GM19193 (cell line): Measurements from ENCODE around the gene CACNA1C.

Experiments used
- POLR2A ChIP-seq: IDR thresholded peaks from 4 replicates; pipeline ENCODE4 v1.6.1; 2011; ENCODE audit not compliant: insufficient read depth, insufficient read length; ENCODE audit errors: extremely low read depth

The CACNA1C gene

DNA sequence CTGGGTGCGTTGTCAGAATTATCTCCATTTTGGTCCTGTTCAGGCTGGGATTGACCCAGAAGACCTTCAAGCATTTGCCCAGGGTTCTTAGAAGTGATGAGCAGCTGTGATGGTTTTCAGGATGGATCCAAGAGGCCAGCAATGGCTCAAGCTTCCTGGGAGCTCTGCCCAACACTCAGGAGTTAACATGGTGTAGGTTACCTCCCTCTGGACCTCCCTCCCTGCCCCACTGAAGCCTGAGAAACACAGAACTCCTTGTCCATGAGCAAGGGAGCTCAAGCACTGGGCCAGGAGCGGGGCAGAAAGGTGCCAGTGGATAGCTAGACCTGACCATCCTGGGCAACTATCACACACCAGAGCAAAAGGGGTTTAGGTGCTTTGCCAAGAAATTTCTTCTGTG, 593.6 kb downstream of the CACNA1C start:
- TF ChIP-seq POLR2A, result no peak

DNA sequence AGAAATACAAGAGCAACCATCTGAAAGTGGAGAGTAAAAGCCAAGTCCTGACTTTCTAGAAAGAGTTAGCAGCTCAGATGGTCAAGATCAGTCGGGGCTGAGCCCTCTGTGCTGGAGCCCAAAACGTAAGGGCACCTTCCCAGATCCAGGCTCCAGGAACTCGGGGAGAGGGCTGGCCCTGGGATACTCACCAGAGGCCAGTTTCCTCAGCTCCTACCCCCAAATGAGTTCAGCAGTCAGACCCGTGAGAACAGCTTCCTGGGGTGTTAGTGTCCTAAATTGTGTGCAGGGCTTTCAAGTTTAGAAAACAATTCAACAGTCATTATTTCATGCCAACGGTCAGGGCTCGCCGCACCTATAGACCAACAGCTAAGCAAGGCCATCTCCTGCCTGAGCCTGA, 594.4 kb downstream of the CACNA1C start:
- no peak for TF ChIP-seq POLR2A

DNA sequence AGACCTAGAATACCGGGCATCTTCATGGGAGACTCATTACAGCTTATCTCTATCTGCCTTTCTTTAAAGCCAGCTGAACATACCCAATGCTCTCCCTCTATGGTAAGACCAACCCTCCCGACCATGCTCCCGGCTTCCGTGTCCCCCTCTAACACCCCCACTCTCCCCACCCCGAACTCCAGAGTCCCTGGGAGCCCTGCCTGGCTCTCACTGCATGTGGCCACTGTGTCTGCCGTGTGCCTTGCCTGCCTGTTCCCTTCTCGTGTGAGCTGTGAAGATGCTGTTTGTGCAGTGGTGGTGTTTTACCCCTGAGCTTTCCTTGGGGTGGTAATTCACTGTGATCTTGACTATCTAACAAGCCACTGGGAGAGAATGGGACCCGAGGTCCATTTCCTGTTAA, 595.6 kb downstream of the CACNA1C start:
- TF ChIP-seq POLR2A, result no peak

DNA sequence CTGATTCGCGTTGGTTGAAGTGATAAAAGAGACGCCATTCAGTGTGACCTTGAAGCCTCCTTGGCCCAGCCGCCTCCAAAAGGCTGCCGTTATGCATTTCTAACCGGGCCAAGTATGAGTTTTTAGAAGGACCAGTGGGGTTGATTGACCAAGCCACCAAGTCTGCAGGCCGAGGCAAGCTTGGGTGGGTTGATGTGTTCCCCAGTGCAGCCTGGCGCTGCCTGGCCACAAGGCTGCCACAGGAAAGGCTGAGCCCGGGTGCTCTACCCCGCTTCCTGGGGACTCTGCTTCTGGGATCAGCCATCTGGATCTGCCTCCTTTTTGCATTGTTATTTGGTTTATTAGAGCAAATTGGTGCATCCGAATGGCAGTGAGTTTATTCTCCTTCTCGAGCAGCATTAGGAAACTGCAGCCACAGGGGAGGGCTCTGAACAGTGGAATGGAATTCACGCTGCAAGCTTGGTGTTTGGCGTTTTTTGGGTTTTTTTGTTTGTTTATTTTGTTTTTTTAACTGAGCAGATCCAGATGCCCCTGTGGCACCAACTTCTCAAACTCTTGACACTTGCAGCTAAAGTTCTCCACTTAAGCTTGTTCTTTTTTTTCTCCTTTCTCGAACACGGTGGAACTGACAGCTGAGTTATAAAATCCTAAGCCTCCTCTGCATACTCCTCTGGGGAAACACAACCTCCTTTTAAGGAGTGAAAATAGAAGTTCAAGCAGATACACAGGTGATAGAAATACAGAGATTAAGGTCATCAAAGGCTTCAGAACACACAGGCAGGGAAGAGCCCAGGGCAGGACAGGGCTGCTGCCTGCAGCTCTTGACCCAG, 596.6 kb downstream of the CACNA1C start:
- TF ChIP-seq POLR2A, result no peak

DNA sequence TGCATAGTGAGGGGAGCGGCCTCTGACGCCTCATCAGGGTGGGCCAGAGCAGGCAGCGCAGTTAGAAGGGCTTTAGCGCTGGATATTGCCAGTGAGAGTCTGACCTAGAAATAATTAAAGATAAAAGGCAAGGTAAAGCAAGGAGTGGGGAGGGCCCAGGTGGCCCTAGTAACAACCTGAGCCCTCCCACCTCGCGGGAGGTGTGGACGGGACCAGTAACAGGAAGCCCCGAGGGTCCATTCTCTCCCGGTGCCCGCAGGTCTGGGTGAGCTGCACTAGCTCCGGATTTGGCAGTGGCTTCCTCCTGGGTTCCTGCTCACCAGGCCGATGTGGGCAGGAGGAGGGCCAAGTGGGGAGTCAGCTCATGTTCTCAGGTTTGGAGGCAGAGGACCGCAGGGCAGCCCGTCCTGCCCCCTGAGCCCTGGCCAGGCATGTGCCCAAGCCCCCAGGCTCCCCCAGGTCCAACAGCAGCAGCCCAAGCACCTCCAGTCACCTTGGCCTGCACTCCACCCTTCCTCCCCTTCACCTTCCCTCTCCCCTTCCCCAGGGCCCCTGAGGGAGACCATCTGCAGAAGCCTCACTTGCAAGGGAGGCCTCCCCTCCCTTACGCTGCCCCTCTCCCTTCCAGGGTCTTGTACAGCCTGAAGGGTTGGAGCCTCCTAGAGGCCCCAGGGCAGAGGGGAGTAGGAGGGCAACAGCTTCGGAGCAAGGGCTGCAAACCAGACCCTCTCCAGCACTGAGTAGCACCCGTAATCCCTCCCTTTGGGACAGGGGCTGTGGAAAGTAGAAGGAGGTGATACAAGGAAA, 597.7 kb downstream of the CACNA1C start:
- no peak for TF ChIP-seq POLR2A

DNA sequence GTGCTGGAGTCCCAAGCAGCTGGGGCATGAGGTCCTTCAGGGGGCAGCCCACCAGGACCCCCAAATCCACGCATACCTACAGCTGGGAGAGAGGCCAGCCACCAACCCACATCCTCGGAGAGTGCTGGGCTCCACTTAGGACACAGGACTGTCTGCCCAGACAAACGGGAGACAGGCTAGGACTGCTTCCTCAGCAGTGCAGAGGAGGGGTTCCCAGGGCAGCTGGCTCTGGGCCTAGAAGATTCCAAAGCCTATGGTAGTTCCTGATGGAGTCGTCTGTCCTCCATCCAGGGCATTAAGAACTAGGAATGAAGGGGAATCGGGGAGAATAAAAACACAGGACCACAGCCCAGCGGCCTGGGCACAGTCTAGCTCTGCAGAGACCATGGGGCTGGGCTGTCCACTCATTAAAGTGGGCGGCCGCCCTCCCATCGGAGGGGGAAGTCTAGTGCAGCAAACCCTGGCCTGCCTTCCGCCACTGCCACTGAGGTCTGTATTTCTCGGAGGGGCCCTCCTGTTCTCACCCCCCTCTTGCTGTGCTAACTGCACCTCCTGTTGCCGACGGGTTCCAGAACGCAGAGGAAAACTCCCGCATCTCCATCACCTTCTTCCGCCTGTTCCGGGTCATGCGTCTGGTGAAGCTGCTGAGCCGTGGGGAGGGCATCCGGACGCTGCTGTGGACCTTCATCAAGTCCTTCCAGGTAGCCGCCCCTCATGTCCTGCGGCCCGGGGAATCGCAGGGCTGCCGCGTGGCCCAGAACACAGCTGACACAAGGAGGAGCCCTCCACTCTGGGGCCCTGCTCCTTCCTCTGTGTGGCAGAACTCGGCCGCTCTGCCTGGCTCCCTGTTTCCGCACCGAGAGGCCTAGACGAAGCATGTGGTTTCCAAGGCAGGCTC, 598.5 kb downstream of the CACNA1C start:
- no peak for TF ChIP-seq POLR2A

DNA sequence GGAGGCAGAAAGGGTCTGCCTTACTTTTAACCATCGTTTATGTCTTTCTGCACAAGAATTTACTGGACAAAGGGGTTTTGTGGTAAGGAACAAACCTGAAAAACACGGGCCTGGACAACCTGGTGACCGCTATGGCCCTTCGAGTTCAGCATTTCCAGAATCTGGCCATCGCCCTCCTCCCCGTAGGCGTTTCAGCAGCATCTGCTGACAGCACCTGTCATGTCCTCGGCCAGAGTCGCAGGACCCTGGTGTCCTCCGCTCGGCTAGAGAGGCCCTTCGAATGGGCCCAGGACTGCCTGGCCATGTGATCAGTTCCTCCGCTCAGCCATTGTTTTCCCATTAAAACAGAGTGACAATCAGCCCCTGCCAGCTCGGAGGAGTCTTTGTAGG, 599.2 kb downstream of the CACNA1C start:
- TF ChIP-seq POLR2A, result no peak

DNA sequence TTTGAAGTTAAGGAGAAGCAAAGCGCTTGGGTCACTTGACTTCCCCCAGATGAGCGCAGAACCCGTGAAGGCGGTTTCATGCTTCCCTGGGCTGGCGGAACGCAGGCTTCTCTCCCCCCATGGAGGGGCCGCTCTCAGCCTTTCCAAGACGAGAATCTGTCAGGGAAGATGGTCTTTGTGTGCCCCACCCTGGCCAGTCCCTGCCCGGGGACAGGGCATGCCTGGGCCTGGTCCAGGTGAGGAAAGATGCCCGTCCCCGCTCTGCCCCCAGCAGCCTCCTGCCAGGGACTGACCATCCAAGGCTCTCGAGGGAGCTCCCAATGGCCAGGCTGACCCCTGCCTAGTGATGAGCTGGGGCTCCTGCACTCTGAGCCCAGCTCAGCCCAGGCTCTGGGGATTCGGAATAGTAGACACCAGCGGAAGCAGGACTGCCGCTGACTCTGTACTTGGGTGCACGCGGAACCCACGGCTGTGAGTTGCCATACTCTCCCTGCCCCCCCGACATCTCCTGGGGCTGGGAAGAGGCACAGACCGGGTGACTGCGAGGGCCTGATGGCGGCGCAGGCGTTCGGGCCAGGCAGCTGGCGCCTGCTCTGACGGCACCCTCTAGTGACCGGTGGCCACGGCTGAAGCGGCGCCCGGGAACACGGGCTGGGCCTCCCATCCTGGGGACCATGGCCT, 599.8 kb downstream of the CACNA1C start:
- no peak for TF ChIP-seq POLR2A

DNA sequence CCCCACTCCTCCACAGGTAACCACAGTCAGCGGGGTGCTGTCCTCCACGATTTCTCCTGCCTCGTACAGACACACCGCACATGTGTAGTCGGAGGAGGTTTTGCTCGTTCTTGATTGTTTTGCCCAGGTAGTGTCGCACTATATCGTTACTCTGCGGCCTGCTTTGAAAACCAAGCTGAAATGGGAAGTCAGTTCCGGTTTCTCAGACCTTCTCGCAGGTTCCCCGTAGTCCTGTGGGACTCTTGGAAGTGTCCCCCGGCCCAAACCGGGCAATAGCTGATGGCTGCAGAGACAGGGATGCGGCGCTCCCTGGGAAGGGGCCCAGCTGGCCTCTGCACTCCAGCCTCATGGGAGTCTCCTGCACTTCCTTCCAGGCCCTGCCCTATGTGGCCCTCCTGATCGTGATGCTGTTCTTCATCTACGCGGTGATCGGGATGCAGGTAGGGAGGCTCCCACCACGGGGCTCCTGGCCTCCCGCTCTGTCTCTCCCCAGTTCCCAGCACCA, 600.7 kb downstream of the CACNA1C start:
- TF ChIP-seq POLR2A, result no peak

DNA sequence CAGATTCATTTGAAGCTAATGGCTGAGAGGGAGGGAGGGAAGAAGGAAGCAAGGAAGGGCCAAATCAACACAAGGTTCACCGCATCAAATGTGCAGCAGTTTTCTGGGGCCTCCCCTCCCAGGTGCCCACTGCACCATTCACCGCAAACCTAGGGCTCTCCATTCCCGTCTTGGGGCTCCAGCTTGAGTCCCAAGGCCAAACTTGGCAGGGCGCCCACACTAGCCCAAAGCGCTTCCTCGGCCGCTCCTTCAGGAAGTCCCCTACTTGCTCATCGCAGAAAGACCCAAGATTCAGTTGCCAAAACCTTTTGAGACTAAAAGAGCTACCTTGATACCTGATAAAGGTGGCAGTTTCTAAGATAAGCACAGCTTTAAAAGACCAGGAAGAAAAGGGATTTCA, 601.5 kb downstream of the CACNA1C start:
- no peak for TF ChIP-seq POLR2A

DNA sequence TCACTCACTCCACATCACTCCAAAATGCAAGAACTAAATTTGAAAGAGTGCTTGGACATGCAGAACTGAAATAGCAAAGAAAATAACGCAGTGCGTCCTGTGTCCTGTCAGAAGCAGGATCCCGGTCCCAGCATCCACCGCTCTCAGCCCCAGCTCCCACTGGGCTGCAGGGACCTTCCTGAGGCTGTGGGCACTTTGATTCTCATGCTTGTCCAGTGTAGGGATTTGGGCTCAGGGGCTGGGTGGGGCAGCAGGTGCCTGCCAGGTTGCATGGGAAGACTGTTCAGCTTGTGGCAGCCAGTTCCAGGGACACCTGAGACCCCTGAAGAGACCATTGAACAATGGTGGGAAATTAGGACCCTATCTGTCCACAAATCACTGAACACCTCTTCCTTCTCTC, 602.0 kb downstream of the CACNA1C start:
- TF ChIP-seq POLR2A, result no peak

DNA sequence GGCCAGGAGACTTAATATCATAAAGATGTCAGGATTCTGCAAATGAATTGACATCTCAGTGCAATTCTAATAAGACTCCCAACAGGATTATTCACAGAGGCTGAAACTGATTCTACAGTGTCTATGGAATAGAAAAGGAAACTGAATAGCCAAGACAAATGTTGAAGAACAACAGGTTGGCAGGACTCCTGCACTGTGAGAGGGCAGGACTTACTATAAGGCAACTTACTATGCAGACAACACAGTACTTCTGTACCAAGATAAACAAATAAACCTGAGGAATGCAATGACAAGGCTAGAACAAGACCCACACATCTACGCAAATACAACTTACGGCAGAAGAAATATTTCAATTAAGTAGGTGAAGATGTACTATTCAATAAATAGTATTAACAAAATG, 609.7 kb downstream of the CACNA1C start:
- no peak for TF ChIP-seq POLR2A

DNA sequence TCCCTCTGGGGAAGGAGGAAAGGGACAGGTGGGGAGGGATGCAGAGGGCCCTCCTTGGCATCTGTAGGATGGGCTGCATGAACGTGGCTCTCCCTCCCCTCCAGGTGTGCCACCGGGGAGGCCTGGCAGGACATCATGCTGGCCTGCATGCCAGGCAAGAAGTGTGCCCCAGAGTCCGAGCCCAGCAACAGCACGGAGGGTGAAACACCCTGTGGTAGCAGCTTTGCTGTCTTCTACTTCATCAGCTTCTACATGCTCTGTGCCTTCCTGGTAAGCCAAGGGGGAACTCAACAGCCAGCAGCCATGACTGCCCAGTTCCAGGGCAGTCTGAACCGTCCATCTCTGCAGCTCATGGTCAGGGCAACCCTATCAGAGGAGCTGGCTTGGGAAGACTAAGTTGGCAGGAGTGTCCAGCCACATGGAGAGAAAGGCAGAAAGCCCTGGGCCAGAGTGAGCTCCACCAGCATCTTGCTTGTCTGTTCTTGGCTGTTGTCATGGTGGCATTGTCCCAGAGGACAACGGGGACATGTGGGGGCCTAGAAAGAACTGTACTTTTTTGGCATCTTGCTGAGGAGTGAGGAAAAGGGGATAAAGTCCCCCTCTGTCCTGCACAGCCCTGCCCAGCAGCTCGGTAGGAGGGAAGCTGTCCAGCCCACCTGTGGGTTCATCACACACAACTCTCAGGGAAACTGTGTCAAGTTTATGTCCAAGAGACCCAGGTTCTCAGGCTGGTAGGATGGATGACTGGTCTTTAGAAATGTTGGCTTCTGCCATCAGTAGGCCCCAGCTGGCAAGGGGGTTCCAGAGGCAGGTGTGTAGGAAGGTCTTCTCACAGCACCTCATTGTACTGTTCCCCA, 612.2 kb downstream of the CACNA1C start:
- TF ChIP-seq POLR2A, result no peak
